Vagina (tissue), 2 donors: Measurements from ENCODE around the gene ATP11C.

Source experiments
- POLR2A ChIP-seq, 2 donors: fragments of 450-650 bp; IDR thresholded peaks; one replicate each; pipeline ENCODE4 v1.6.1; 2017; ENCODE audit warnings: antibody characterized with exemption in 2 of 2, mild to moderate bottlenecking in 2 of 2, moderate library complexity in 2 of 2
- TF ChIP-seq, protein P1 (sequence below), 3 experiments: fragments of 450-650 bp in 2 of 3; fragments of 200-600 bp in 1 of 3; sonication (generic) in 1 of 3; IDR thresholded peaks; one replicate each; pipeline ENCODE4 v1.5.1; 2017 to 2019; ENCODE audit warnings: antibody characterized with exemption in 3 of 3, mild to moderate bottlenecking in 2 of 3, moderate library complexity in 2 of 3

DNA sequence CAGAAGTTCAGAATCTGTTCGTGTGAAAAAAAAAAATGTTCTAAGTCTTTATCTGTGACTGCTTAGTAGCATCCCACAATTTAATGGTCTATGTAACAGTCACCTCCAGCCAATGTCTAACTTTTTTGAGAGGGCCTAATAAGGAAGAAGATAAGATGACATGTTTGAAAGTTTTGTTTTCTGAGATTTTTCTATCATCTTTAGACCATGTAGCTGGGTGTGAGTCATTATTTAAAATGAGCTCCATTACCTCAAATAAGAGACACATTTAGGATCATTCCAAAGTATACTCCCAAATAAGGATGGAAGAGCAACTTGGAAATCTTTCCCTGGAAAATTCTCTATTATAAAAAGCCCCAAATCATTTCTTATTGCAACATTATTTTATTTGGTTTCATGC lies 196.7 kb downstream of the ATP11C start:
- TF ChIP-seq, protein P1, sequence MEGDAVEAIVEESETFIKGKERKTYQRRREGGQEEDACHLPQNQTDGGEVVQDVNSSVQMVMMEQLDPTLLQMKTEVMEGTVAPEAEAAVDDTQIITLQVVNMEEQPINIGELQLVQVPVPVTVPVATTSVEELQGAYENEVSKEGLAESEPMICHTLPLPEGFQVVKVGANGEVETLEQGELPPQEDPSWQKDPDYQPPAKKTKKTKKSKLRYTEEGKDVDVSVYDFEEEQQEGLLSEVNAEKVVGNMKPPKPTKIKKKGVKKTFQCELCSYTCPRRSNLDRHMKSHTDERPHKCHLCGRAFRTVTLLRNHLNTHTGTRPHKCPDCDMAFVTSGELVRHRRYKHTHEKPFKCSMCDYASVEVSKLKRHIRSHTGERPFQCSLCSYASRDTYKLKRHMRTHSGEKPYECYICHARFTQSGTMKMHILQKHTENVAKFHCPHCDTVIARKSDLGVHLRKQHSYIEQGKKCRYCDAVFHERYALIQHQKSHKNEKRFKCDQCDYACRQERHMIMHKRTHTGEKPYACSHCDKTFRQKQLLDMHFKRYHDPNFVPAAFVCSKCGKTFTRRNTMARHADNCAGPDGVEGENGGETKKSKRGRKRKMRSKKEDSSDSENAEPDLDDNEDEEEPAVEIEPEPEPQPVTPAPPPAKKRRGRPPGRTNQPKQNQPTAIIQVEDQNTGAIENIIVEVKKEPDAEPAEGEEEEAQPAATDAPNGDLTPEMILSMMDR (IDR thresholded peaks at IDR 0.05), result no peak
- TF ChIP-seq POLR2A (IDR thresholded peaks at IDR 0.05), result no peak
